Measurements from ENCODE around the gene KCNQ1. TPM values are rescaled to one million over a fixed set of nuclear protein-coding genes. Genes with fewer than 3 reads are reported as not detected.

KCNQ1 gene
- polyA plus RNA-seq, 1 donor from 2014 or later = not detected

DNA sequence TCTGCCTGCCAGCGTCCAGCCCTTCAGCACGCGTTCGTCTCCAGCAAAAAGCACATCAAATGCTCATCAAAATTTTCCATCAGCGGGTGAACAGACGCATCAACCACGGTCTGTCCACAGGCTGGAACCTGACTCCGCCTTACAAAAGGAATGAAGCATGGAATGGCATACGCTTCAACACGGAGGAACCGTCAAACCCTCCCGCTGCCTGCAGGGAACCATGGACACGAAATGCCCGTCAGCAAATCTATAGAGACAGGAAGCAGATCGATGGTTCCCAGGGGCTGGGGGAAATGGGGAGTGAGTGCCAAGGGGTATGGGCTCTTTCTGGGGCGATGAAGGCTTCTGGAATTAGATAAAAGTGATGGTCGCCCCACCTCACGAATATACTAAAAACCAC is 28.0 kb upstream of the KCNQ1 start:
- H4K20me1 ChIP-seq (ENCODE audit: insufficient read depth) = no peaks in the 10 kb centered on the region
- no peaks in the 10 kb centered on the region for H3F3A ChIP-seq (ENCODE audit: insufficient read depth, low read length, poor library complexity, severe bottlenecking)
- no peak for TF ChIP-seq EP300 (conservative IDR thresholded peaks at IDR 0.05; ENCODE audit: poor library complexity, severe bottlenecking)
- TF ChIP-seq RAD21 (conservative IDR thresholded peaks at IDR 0.05) = no peak
- TF ChIP-seq, protein P1, sequence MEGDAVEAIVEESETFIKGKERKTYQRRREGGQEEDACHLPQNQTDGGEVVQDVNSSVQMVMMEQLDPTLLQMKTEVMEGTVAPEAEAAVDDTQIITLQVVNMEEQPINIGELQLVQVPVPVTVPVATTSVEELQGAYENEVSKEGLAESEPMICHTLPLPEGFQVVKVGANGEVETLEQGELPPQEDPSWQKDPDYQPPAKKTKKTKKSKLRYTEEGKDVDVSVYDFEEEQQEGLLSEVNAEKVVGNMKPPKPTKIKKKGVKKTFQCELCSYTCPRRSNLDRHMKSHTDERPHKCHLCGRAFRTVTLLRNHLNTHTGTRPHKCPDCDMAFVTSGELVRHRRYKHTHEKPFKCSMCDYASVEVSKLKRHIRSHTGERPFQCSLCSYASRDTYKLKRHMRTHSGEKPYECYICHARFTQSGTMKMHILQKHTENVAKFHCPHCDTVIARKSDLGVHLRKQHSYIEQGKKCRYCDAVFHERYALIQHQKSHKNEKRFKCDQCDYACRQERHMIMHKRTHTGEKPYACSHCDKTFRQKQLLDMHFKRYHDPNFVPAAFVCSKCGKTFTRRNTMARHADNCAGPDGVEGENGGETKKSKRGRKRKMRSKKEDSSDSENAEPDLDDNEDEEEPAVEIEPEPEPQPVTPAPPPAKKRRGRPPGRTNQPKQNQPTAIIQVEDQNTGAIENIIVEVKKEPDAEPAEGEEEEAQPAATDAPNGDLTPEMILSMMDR (IDR thresholded peaks at IDR 0.05; ENCODE audit: poor library complexity, severe bottlenecking) = no peak
- no peak for TF ChIP-seq POLR2AphosphoS5 (IDR thresholded peaks at IDR 0.05)
- TF ChIP-seq, protein P2, sequence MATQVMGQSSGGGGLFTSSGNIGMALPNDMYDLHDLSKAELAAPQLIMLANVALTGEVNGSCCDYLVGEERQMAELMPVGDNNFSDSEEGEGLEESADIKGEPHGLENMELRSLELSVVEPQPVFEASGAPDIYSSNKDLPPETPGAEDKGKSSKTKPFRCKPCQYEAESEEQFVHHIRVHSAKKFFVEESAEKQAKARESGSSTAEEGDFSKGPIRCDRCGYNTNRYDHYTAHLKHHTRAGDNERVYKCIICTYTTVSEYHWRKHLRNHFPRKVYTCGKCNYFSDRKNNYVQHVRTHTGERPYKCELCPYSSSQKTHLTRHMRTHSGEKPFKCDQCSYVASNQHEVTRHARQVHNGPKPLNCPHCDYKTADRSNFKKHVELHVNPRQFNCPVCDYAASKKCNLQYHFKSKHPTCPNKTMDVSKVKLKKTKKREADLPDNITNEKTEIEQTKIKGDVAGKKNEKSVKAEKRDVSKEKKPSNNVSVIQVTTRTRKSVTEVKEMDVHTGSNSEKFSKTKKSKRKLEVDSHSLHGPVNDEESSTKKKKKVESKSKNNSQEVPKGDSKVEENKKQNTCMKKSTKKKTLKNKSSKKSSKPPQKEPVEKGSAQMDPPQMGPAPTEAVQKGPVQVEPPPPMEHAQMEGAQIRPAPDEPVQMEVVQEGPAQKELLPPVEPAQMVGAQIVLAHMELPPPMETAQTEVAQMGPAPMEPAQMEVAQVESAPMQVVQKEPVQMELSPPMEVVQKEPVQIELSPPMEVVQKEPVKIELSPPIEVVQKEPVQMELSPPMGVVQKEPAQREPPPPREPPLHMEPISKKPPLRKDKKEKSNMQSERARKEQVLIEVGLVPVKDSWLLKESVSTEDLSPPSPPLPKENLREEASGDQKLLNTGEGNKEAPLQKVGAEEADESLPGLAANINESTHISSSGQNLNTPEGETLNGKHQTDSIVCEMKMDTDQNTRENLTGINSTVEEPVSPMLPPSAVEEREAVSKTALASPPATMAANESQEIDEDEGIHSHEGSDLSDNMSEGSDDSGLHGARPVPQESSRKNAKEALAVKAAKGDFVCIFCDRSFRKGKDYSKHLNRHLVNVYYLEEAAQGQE (IDR thresholded peaks at IDR 0.05; ENCODE audit: borderline replicate concordance) = no peak
- TF ChIP-seq SMC3 (conservative IDR thresholded peaks at IDR 0.05; ENCODE audit: poor library complexity) = no peak
- no peak for TF ChIP-seq MXI1 (conservative IDR thresholded peaks at IDR 0.05; ENCODE audit: poor library complexity, severe bottlenecking)
- TF ChIP-seq TAF1 (IDR thresholded peaks at IDR 0.05; ENCODE audit: low read depth) = no peak
- TF ChIP-seq EZH2 (IDR thresholded peaks at IDR 0.05; ENCODE audit: borderline replicate concordance, insufficient read depth, low read length, poor library complexity, severe bottlenecking) = no peak
- no peaks in the 10 kb centered on the region for H3K27me3 ChIP-seq (ENCODE audit: insufficient read depth, low read depth, low read length)
- H3K4me2 ChIP-seq (ENCODE audit: low read length) = no peak overlapping the region
- H2AFZ ChIP-seq (ENCODE audit: low read depth, low read length) = no peak overlapping the region
- H3K79me2 ChIP-seq (replicated peaks; ENCODE audit: insufficient read depth, low read length) = no peaks in the 10 kb centered on the region
- H3K9me2 ChIP-seq (ENCODE audit: insufficient read depth, low read length) = no peaks in the 10 kb centered on the region
- H3K27ac ChIP-seq (ENCODE audit: low read length) = no peak overlapping the region
- no peak overlapping the region for H3K9ac ChIP-seq (ENCODE audit: low read length)
- H3K9me3 ChIP-seq (ENCODE audit: low read length) = no peaks in the 10 kb centered on the region
- no peaks in the 10 kb centered on the region for H3K36me3 ChIP-seq (ENCODE audit: insufficient read depth, low read length)
- no peak overlapping the region for H3K4me3 ChIP-seq (ENCODE audit: low read length)

DNA sequence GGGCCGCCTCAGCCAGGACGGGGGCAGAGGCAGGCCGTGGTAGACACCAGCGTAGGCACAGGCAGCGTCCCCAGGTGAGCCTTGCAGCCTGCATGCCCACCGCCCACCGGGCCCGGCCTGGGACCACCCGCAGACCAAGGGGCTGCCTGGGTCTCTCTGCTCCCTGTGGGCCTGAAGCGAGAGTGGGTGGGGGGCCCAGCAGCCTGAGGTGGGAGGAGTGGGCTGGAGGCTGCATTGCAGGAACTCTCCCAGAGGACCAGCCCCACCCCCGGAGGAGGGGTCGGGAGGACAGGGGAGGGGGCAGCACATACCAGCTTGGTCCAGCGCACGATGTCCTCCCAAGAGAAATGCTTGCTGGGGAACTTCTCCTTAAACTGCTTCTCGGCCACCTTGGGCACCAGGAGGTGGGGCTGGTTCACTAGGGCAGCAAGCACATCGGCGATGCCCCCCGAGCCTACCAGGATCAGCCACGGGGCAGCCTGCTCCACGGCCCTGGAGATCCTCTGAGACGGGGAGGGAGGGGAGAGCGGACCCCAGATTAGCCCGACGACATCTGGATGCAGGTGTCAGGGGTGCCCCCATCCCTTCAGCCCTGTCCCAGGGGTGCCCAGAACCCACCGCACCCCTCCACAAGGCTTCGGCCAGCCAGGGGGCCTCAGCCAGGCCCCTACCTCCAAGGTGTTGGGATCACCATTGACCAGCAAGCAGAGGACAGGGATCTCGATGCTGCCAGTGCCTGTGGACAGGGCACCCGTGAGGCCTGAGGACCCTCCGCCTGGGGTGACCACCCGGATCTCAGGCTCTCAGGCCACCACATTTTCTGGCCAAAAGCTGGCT is 26.7 kb upstream of the KCNQ1 start:
- no peak overlapping the region for H2AFZ ChIP-seq (ENCODE audit: low read depth, low read length)
- H3K27me3 ChIP-seq (ENCODE audit: insufficient read depth, low read depth, low read length) = no peaks in the 10 kb centered on the region

More for the DNA sequence above, 26.7 kb upstream of the KCNQ1 start:
- Histone ChIP-seq H4K20me1 (ENCODE audit: insufficient read depth) (no peaks in the 10 kb centered on the region), H3K9me2 (ENCODE audit: insufficient read depth, low read length) (no peaks in the 10 kb centered on the region), H3F3A (ENCODE audit: insufficient read depth, low read length, poor library complexity, severe bottlenecking) (no peaks in the 10 kb centered on the region), H3K9ac (ENCODE audit: low read length) (no peak overlapping the region), H3K79me2 (replicated peaks; ENCODE audit: insufficient read depth, low read length) (no peaks in the 10 kb centered on the region), H3K9me3 (ENCODE audit: low read length) (no peaks in the 10 kb centered on the region), H3K4me2 (ENCODE audit: low read length) (no peak overlapping the region), H3K27ac (ENCODE audit: low read length) (no peak overlapping the region), H3K36me3 (ENCODE audit: insufficient read depth, low read length) (no peaks in the 10 kb centered on the region), H3K4me3 (ENCODE audit: low read length) (no peak overlapping the region)
- TF ChIP-seq RAD21 (conservative IDR thresholded peaks at IDR 0.05) = no peak
- TF ChIP-seq MXI1 (conservative IDR thresholded peaks at IDR 0.05; ENCODE audit: poor library complexity, severe bottlenecking) = no peak
- TF ChIP-seq SMC3 (conservative IDR thresholded peaks at IDR 0.05; ENCODE audit: poor library complexity) = no peak
- no peak for TF ChIP-seq TAF1 (IDR thresholded peaks at IDR 0.05; ENCODE audit: low read depth)

Data from neural cell (in vitro differentiated cells).